ENCODE data around the gene SCN3A. TPM values are rescaled to one million over a fixed set of nuclear protein-coding genes. Genes with fewer than 3 reads are reported as not detected.

SCN3A gene
- total RNA-seq, 4 donors from 2014 or later: 0.17 to 0.97 (median 0.38) TPM

DNA sequence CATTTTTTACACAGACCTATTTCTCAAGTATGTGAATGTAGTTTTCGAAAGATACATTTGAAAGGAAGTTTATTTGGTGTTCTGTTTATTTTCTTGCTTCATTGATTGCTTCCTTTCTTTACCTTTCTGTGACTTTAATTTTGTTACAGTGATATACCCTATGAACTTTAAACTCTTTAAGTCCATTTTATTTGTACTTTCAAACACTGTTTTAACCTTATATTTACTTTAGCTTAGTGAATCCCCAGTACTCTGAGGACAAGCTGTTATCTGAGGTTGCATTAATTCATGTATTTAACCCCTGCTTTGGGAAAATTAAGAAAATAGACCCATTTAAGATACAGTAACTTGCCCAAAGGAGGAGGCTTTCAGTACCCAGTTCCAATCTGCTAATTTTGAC is 93.5 kb downstream of the SCN3A start:
- TF ChIP-seq, protein P1, sequence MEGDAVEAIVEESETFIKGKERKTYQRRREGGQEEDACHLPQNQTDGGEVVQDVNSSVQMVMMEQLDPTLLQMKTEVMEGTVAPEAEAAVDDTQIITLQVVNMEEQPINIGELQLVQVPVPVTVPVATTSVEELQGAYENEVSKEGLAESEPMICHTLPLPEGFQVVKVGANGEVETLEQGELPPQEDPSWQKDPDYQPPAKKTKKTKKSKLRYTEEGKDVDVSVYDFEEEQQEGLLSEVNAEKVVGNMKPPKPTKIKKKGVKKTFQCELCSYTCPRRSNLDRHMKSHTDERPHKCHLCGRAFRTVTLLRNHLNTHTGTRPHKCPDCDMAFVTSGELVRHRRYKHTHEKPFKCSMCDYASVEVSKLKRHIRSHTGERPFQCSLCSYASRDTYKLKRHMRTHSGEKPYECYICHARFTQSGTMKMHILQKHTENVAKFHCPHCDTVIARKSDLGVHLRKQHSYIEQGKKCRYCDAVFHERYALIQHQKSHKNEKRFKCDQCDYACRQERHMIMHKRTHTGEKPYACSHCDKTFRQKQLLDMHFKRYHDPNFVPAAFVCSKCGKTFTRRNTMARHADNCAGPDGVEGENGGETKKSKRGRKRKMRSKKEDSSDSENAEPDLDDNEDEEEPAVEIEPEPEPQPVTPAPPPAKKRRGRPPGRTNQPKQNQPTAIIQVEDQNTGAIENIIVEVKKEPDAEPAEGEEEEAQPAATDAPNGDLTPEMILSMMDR (IDR thresholded peaks at IDR 0.05): no peak
- TF ChIP-seq POLR2A (IDR thresholded peaks at IDR 0.05) (no peak), EP300 (IDR thresholded peaks at IDR 0.05) (no peak), POLR2AphosphoS5 (IDR thresholded peaks at IDR 0.05) (no peak)
- H3K27ac ChIP-seq: no peak overlapping the region

DNA sequence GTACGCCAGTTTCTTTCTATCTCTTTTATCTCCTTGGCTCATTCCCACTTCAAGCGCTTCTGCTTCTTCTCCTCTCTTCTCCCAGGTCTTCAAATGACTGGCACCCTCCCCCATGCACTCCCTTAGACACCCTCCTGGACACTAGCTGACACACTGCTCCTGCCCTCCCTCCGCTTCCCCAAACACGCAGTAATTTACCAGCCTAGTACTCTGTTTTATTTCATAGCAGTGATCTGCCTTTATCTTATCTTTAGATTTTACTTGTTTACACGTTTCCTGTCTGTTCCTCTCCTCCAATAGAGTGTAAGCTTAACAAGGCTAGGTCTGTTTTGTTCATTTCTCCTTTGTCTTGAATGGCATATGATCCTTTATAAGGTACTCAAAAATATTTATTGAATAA is 93.9 kb downstream of the SCN3A start:
- WGBS: 60% methylated on average over 5 of the region's 5 CpGs
- H3K4me1 ChIP-seq: no peaks in the 10 kb centered on the region
- H3K36me3 ChIP-seq: no peaks in the 10 kb centered on the region
- no peak overlapping the region for H3K4me3 ChIP-seq
- TF ChIP-seq EP300 (IDR thresholded peaks at IDR 0.05): no peak
- TF ChIP-seq, protein P1 (IDR thresholded peaks at IDR 0.05): no peak
- no peak for TF ChIP-seq POLR2AphosphoS5 (IDR thresholded peaks at IDR 0.05)
- TF ChIP-seq POLR2A (IDR thresholded peaks at IDR 0.05): no peak
- DNase-seq (ENCODE audit: low spot score in 2 of 2): no peak
- H3K27ac ChIP-seq: no peak overlapping the region
- H3K27me3 ChIP-seq: no peaks in the 10 kb centered on the region
- H3K9me3 ChIP-seq: no peaks in the 10 kb centered on the region

More for the DNA sequence above, 93.5 kb downstream of the SCN3A start:
- 86% methylated on average over 1 of the region's 1 CpG for WGBS
- Histone ChIP-seq H3K4me3 (no peak overlapping the region), H3K27me3 (no peaks in the 10 kb centered on the region), H3K9me3 (no peaks in the 10 kb centered on the region), H3K4me1 (no peaks in the 10 kb centered on the region), H3K36me3 (no peaks in the 10 kb centered on the region)
- no peak for DNase-seq (ENCODE audit: low spot score in 2 of 2)

DNA sequence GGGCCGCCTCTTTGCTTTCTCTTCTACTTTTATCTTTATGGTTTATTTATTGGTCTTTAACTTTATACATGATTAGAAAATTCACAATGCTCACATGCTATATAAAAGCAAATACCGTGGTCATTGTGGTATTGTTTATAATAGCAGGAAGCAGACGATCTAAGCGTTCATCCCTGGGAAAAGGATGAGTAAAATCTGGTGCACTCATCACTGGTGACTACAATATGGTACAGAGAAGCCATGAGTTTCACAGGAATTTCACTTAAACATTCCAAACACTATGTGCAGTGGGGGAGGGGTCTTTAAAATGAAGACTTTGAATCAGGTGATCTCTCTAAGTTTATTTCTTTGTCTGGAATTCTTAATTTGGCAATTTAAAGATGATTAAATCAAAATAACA is 97.9 kb downstream of the SCN3A start:
- no peak for DNase-seq (ENCODE audit: low spot score in 2 of 2)
- no peaks in the 10 kb centered on the region for H3K4me1 ChIP-seq
- peaks cover 3% of the 10 kb centered on the region for H3K27me3 ChIP-seq
- H3K36me3 ChIP-seq: no peaks in the 10 kb centered on the region
- no peaks in the 10 kb centered on the region for H3K9me3 ChIP-seq
- H3K4me3 ChIP-seq: no peak overlapping the region
- TF ChIP-seq POLR2AphosphoS5 (IDR thresholded peaks at IDR 0.05) (no peak), POLR2A (IDR thresholded peaks at IDR 0.05) (no peak)
- TF ChIP-seq, protein P1 (IDR thresholded peaks at IDR 0.05): no peak
- no peak overlapping the region for H3K27ac ChIP-seq
- 74% methylated on average over 4 of the region's 4 CpGs for WGBS

DNA sequence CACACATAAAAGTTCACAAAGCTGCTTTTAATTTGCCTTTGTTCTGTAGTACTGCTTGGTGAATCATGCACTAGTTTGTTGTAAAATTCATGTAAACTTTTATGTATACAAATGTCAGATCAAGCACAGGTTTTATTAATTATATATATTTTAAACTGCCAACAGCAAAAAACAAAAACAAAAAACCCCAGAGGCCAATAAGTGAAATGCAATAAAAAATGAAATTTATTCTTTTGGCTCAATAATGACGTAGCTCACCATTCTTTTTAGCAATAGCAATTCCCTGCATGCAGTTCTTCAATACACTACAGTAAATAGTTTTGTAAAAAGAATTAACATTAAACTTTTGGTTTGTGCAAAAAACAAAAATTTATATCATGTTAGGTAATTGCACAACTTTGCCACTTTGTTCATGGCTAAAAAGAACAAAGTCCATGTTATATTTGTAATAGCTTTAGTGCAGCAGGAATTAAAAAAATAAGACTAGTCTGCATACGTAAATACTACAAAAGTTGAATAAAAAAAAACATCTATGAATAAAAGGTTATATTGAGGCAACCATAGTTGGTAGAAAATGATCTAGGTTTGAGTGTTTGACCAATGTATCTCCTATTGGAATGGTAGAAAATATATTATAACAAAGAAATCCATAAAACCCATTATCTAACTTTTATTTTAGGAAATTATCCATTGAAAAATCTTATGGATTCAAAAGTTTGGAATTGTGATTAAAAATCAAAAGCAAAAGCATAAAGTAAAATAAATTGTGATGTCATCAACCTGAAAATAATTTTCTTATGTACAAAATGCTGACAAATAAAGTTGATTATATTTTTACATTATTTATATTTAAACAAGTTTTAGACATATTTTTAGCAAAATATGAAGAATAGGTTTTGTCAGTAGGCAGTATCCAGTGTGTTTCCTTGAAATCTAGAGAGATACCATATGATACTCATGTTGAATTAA is 115.6 kb downstream of the SCN3A start:
- Histone ChIP-seq H3K4me1 (no peaks in the 10 kb centered on the region), H3K36me3 (no peaks in the 10 kb centered on the region), H3K27me3 (no peaks in the 10 kb centered on the region), H3K27ac (no peak overlapping the region), H3K9me3 (peaks cover 2% of the 10 kb centered on the region), H3K4me3 (no peak overlapping the region)
- WGBS: 41% methylated on average over 2 of the region's 2 CpGs
- DNase-seq (ENCODE audit: low spot score in 2 of 2): no peak
- no peak for TF ChIP-seq POLR2A (IDR thresholded peaks at IDR 0.05)
- TF ChIP-seq POLR2AphosphoS5 (IDR thresholded peaks at IDR 0.05): no peak
- TF ChIP-seq, protein P1 (IDR thresholded peaks at IDR 0.05): no peak
- TF ChIP-seq EP300 (IDR thresholded peaks at IDR 0.05): no peak

DNA sequence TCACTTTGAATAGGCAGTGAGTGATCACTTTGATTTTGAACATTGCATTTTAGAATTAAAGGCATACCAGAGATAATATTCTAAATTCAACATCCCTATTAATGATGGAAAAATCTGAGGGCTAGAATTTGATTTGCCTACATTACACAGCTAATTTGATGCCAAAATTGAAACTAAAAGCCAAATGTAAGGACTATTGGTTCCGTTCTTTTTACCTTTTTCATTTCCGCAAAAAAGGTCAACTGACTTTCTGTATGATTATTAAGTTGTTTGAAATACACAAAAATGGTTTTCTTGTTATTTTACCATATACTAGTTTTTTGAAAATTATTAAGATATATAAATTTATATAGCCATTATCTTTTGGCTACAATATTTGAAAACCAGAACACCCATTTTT is 117.5 kb downstream of the SCN3A start:
- 91% methylated on average over 2 of the region's 2 CpGs for WGBS
- peaks cover 3% of the 10 kb centered on the region for H3K9me3 ChIP-seq
- TF ChIP-seq, protein P1 (IDR thresholded peaks at IDR 0.05): no peak
- TF ChIP-seq POLR2A (IDR thresholded peaks at IDR 0.05) (no peak), EP300 (IDR thresholded peaks at IDR 0.05) (no peak), POLR2AphosphoS5 (IDR thresholded peaks at IDR 0.05) (no peak)
- no peaks in the 10 kb centered on the region for H3K36me3 ChIP-seq
- no peaks in the 10 kb centered on the region for H3K4me1 ChIP-seq
- DNase-seq (ENCODE audit: low spot score in 2 of 2): no peak
- H3K27me3 ChIP-seq: no peaks in the 10 kb centered on the region
- no peak overlapping the region for H3K4me3 ChIP-seq
- no peak overlapping the region for H3K27ac ChIP-seq
